ENCODE data around the gene NBR1.
"Not testable (repeated sequence)": the region's sequence is repeated elsewhere in the genome, so short reads cannot be mapped to it uniquely, and the experiment has no call there.

NBR1 gene

DNA sequence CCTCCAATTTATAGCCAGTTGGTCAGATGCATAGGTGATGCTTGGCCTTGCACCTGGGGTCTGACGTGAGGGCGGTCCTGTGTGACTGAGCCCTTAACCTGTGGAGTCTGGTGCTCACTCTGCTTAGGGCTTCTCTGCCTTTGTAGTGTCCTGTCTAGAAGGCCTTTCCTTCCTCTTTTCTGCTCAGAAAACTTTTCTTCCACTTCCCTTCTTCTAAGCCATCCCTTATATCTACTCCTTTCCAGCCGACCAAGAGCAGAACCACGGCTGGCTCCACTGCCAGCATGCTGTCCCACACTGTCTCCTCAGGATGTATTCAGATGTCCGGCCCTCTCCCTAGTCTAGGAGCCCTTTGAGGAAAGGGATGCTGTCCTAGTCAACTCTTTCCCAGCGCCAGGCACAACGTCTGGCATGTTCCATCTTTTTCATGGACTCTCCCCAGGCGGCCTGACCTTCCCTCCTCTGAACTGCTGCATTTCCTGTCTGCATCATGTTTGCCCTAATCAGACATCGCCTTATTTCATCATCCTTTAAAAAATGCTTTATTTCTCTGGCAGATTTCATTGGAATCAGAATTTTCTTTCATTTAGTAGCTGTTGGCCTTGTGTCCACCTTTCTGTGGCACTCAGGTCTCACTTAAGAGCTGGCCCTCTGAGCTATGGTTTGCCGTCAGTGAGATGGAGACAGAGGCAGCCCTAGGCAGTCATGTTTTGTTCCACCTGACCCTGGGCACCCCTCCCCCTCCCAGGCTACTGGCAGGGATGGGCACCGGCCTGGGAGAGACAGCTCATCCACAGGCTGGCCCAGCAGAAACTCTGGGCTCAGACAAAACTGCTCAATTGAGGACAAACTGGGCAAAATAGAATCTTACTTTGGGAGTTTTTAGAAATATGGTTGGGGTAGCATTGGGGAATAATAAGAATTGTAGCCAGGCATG, 30.4 kb upstream of the NBR1 start:
- TF ChIP-seq GATA1 (IDR thresholded peaks at IDR 0.05; ENCODE audit: low read depth, low read length) (no peak), POLR2A (IDR thresholded peaks at IDR 0.05; ENCODE audit: low read length) (no peak)
- no peak for DNase-seq

DNA sequence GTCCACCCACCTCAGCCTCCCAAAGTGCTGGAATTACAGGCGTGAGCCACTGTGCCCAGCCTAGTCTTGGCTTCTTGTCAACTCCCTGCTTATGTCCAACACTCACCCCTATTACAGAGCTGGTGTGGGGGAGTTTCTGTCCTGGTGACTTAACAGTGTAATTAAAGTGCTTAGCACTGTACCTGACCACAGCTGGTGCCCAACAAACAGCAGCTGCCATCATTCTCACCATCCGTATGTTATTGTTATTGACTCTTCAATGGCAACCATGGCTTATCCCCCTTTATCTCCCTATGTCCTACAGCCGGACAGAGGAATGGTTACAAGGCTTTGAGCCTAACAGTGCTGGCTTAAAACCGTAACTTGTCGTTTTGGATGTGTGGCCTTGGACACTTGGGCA, 28.9 kb upstream of the NBR1 start:
- no peak for TF ChIP-seq POLR2A (IDR thresholded peaks at IDR 0.05; ENCODE audit: low read length)
- TF ChIP-seq GATA1 (IDR thresholded peaks at IDR 0.05; ENCODE audit: low read depth, low read length), result no peak
- DNase-seq, result no peak

DNA sequence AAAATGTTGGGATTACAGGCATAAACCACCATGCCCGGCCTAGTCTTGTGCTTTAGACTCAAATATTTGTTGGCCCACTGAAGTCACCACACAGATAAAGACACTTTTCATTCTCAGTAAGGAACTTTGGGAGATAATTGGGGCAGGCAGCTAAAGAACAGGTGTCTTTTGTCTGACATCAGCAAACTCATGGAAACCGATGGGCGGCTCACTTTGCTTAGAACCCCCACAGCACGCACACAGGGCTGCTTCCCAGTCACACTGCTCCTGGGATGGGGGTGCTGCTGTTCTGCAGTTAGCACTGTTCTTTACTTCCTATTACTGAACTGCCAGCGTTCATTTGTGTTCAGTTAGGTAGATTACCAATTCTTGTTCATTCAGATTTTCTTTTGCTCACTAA, 27.8 kb upstream of the NBR1 start:
- DNase-seq, result no peak
- TF ChIP-seq POLR2A (IDR thresholded peaks at IDR 0.05; ENCODE audit: low read length), result no peak
- no peak for TF ChIP-seq GATA1 (IDR thresholded peaks at IDR 0.05; ENCODE audit: low read depth, low read length)

DNA sequence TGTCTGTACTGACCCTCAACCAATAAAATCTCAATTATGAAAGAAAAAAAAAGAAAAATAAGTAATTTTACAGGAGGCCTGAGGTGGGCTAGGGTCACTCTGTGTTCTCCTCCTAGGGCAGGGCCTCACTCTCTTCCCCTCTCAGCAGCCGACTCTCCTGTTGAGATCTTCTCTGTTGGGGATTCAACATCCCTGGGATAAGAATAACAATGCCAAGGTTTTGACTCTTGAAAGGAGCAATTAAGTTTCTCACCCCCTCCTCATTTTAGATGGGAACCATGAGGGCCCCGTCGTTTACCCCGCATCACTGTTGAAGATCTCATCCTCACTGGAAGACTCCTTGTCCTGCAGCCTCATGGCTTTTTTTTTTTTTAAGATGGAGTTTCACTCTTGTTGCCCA, 24.4 kb upstream of the NBR1 start:
- TF ChIP-seq POLR2A (IDR thresholded peaks at IDR 0.05; ENCODE audit: low read length) (no peak), GATA1 (IDR thresholded peaks at IDR 0.05; ENCODE audit: low read depth, low read length) (no peak)

DNA sequence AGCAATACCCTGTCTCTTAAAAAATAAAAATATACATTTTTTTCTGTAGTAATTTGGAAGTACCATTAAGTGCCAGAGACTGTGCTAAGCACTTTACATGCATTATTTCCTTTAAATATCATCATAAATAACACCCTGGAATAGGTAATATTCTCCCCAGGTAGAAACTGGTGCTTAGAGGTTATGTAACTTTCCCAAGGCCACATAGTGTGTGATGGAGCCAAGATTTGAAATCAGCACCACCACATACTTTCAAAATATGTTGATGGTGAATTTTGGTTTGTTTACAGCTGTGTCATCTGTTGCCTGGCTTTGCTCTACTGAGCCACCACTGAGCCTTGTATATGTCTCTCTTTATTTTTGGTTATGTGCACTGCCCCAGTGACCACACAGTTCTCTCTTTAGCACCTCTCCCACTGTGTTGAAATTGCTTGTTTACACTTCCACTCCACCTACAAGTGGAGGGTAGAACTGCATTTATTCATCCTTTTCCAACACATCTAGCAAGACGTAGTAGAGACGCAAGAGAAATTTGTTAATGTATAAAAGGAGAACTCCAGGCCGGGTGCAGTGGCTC, 19.0 kb upstream of the NBR1 start:
- TF ChIP-seq POLR2A (IDR thresholded peaks at IDR 0.05; ENCODE audit: low read length) (no peak), GATA1 (IDR thresholded peaks at IDR 0.05; ENCODE audit: low read depth, low read length) (no peak)
- DNase-seq, result no peak

More for the DNA sequence above, 24.4 kb upstream of the NBR1 start:
- DNase-seq, result no peak

DNA sequence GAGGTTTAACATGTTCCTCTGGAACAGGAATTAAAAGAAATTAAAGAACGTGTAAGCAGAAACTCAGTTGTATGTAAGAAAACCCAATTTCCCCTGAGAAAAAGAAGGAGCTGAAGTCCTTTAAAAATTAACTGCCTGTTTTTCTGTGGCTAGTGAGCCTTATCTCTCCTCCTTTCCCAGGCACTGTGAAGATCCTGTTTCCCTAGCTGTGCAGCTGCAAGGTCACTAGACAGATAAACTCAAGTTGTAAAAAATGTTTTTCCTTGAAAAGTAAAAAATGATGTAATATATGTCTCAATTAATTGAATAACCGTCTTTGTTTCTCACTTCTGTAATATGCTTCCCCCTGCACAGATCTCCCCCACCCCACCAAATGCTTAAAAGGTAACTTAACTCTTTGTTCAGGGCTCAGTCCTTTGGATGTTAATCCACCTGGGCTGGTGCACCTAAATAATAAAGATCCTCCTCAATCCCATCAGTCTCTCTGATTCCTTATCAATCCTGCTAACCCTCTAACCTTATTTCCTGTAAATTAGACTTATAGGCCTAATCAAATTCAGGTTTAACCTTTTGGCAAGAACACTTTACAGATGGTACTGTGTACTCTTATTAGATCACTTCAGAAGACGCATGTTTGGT, 17.7 kb upstream of the NBR1 start:
- DNase-seq, result peak; percentile 42 to 48

DNA sequence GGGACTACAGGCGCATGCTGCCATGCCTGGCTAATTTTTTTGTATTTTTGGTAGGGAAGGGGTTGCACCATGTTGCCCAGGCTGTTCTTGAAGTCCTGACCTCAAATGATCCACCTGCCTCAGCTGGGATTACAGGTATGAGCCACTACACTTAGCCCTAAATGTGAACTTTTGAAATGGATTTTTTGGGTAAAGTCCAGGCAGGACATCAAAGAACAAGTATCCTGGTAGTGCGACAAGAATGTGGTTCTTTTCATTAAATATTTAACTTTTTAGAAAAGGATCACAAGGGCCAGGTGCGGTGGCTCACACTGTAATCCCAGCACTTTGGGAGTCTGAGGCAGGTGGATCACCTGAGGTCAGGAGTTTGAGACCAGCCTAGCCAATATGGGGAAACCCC, 15.3 kb upstream of the NBR1 start:
- no peak for DNase-seq
- TF ChIP-seq GATA1 (IDR thresholded peaks at IDR 0.05; ENCODE audit: low read depth, low read length) (no peak), POLR2A (IDR thresholded peaks at IDR 0.05; ENCODE audit: low read length) (no peak)

DNA sequence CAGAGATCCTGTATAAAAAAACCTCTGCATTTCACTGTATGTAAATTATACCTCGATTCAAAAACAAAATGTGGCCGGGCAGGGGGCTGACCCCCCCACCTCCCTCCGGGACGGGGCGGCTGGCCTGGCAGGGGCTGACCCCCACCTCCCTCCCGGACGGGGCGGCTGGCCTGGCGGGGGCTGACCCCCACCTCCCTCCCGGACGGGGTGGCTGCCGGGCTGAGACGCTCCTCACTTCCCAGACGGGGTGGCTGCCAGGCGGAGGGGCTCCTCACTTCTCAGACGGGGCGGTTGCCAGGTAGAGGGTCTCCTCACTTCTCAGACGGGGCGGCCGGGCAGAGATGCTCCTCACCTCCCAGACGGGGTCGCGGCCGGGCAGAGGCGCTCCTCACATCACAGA, 11.8 kb upstream of the NBR1 start:
- DNase-seq, result not testable (repeated sequence)

DNA sequence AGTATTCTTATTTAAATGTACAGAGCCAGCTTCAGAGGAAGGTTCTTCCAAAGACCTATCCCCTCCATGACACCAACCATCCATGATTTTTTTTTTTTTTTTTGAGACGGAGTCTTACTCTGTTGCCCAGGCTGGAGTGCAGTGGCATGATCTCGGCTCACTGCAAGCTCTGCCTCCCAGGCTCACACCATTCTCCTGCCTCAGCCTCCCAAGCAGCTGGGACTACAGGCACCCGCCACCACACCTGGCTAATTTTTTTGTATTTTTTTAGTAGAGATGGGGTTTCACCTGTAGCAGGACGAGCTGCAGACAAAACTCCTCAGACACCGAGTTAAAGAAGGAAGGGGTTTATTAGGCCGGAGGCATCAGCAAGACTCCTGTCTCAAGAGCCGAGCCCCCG, 11.1 kb upstream of the NBR1 start:
- not testable (repeated sequence) for DNase-seq

DNA sequence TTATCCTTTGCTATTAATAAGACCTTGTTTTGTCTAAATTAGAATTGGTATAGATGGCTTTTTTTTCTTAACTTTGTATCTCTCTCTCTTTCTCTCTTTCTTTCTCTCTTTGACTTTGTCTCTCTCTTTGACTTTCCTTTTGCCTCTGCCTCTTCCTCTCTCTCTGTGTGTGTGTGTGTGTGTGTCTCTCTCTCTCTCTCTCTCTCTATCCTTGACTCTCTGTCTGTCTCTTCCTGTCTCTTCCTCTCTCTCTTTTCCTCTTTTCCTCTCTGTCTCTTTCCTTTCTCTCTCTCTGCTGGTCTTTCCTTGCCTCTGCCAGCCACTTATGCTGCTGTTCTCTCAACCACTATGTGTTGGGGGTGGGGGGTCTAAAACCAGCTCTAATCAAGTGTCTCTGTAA, 5.0 kb upstream of the NBR1 start:
- not testable (repeated sequence) for DNase-seq

DNA sequence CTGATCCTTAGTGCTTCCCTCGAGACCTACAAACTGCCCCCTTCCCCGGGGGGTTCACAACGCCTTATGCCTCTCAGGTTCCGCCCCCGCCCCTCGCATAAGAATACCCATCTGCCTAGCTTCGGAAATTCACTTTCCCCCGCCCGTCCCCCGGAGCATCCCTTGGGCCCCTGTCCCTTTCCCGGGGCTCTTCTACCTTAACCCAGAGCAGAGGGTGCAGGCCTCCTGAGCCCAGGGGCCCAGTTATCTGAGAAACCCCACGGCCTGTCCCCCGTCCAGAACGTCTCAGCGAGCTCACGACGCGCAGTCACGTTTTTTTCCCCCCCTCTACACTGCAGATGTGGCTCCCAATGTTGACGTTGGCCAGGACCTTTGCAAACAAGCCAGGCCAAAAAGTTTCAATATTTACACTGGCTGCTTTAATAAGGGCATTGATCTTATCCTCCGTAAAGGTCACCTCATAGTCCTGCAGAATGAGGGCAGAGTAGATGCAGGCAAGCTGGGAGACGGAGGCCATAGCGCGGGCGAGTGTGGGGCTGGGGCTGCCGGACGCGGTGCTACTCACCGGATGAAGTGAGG, 1.4 kb upstream of the NBR1 start:
- DNase-seq, result peak; percentile 72 to 74
- TF ChIP-seq POLR2A (IDR thresholded peaks at IDR 0.05; ENCODE audit: low read length), result no peak
- no peak for TF ChIP-seq GATA1 (IDR thresholded peaks at IDR 0.05; ENCODE audit: low read depth, low read length)

DNA sequence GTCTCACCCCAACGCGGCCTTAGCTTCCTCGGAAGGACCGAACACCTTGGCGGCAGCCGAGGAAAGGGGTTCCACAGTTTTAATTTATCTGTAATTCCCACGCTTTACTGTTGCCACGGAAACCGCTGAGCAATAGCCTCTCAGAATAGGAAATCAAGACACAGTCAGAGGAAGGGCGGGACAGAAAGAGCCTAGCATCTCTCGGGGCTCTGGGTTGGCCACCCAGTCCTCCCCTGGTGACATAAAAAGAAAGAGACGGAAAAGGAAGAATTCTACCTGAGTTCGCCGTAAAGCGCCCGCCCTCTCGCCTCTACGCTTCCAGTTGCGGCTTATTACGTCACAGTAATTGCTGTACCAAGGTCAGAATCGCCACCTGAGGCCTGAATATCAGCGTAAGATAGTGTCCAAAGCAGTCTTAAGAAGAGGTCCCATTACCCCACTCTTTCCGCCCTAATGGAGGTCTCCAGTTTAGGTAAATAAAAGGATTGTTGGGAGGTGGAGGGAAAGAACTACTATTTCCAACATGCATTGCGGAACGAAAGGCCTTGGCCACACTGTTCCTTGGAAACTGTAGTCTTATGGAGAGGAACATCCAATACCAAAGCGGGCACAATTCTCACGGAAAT, 761 bp upstream of the NBR1 start:
- TF ChIP-seq POLR2A (IDR thresholded peaks at IDR 0.05; ENCODE audit: low read length) (no peak), GATA1 (IDR thresholded peaks at IDR 0.05; ENCODE audit: low read depth, low read length) (no peak)
- peak; percentile 96 for DNase-seq

DNA sequence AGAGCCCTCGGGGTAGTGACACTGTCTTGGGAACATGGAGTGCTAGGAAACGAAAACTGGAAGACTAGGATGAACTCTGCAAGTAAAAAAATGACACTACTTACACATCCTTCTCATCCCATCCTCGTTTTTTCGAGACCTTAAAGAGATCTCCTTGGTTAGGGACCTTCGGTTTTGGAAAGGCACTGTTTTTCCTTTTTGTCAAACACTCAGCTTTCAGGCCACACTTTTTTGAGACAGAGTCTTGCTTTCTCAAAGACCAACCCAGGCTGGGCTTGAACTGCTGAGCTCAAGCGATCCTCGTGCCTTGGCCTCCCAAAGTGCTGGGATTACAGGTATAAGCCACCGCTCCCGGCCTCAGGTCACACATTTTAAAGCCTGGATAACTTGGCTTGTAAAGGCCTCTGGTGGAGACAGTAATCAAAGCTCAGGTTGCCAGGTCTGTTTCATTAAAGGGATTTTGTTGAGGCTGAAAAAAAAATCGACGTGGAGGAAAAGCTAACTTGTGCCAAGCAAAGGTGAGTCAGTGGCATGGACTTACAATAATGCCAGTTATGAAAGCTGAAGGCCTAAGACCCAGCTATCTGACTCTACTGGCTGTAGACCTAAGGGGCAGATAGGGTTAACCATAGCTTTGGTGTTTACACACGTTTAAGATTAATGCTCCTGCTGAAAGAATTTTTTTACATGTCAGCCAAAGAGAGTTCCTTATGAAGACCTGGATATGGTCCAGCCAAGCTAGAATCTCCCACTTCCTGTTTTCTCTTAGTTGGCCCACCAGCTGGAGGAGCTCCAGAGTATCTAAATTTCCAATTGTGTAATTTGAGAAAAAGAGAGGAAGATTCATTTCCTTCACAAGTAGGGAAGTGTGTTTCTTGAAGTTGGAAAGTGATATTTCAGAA, 823 bp downstream of the NBR1 start:
- TF ChIP-seq POLR2A (IDR thresholded peaks at IDR 0.05; ENCODE audit: low read length) (no peak), GATA1 (IDR thresholded peaks at IDR 0.05; ENCODE audit: low read depth, low read length) (no peak)
- peak; percentile 56 to 74 for DNase-seq

Measured in erythroblast (primary cell).